Prostate gland (tissue), 2 donors: ENCODE measurements around the gene HRK.

Experiments
- CTCF ChIP-seq, 4 experiments: fragments of 200-600 bp in 2 of 4; fragments of 450-650 bp in 2 of 4; sonication (generic) in 2 of 4; IDR thresholded peaks; 1 replicate in 3 of 4; 2 replicates in 1 of 4; pipeline ENCODE4 v1.5.1; 2016 to 2019; ENCODE audit warnings: antibody characterized with exemption in 4 of 4, mild to moderate bottlenecking in 2 of 4, moderate library complexity in 2 of 4
- POLR2A ChIP-seq: fragments of 450-650 bp; IDR thresholded peaks from one replicate; pipeline ENCODE4 v1.6.1; 2016; ENCODE audit warnings: antibody characterized with exemption, mild to moderate bottlenecking

GRCh38 chr12:116884871-116885270 lies 3.6 kb upstream of the HRK start:
- TF ChIP-seq CTCF (IDR thresholded peaks at IDR 0.05) (no peak), POLR2A (no peak)
